MV-4-11 (cell line): ENCODE measurements around the gene COX7A2.
A peak's percentile ranks its signal among the peaks of the same experiment; 100 is the strongest.

Source experiments
- DNase-seq: peaks from one replicate; lab custom pipeline; 2025; lab: John Stamatoyannopoulos, UW

COX7A2 gene

GRCh38 chr6:75220357-75220756, 23.2 kb downstream of the COX7A2 start:
- DNase-seq = no peak

- DNase-seq = no peak
Observed at GRCh38 chr6:75219263-75219662, 24.3 kb downstream of the COX7A2 start.

DNA sequence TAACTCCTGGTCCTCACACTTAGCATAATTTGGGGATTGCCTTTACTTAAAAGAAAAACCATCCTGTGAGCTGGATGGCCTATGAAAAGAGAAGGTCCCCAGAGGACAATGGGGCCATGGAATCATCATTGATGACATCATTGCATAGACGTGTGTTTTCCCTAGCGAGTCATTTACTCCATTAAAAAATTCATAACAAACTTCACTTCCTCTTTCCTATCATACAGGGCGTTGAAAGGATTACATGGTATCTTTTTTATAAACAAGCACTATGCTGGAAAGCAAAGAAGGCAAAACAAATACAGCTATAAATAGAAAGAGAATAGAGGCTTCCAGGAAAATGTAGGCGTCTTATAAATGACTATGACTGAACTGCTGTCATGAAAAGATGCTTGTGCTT, 26.4 kb downstream of the COX7A2 start:
- peak; percentile 22 for DNase-seq

- DNase-seq = no peak
Observed at GRCh38 chr6:75215291-75215690, 28.3 kb downstream of the COX7A2 start.

DNA sequence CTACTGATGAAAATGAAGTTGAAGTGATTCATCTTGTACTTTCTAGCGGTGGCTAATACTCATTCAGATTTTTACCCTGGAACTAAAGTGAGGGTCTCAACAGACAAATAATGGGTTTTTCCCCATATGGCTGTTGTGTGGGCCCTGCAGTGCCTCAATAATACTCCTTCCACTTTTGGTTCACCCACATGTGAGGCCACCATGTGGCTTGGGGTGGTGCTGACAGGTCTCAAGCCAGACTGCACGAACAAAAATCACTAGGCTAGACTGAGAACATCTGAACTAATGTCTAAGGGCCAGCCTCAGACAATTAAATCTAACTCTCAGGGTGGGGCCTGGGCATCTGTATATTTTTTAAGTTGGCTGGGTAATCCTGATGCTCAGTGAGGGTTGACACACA, 29.9 kb downstream of the COX7A2 start:
- no peak for DNase-seq

DNA sequence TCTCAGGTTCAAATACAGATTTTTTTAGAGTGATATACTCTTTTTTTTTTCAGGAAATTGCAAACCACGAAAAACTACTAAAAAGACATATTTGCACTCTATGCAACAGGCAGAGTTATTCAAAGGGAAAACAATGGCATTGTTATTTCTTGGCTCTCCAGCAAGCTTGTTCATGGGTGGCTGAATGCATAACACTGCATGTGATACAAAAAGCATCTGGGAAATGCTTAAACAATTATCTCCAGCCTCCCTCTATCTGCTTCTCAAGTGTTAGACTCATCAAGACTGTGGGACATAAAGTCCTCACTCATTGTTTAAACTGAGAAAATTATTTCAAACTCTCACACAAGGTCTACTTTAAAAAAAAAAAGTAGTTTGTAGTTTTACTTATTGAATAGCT, 30.5 kb downstream of the COX7A2 start:
- no peak for DNase-seq

DNA sequence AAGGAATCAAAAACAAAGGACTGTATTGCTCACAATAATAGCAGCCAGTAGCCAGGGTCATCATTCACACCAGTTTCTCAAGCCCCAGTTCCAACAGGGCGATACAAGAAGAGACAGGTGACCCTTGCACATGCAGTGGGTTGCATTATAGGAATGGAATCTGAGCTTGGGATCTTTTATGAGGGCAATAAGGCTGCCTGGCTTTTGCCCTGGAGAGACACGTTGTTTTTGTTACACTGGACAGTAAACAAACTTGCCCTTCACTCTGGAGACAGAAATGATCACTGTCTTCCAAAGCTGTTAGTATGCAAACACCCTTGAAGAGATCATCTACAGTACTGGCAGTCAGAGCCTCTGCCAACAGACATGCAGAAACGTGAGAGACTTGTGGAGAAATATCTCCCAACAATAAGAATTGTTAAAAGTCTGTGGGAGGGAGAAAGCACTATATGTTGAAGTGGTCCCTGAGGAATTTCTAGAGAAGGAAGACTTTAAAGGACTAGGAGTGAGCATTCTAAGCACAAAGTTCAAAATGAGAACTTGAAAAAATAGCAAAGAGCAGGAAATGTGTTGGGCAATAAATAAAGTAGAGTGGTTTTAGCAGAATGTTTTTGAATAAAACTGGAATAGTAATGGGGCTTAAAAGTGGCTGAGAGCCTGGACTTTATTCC, 31.5 kb downstream of the COX7A2 start:
- no peak for DNase-seq

- DNase-seq = peak; percentile 47
Observed at GRCh38 chr6:75210885-75211739, 32.5 kb downstream of the COX7A2 start.

DNA sequence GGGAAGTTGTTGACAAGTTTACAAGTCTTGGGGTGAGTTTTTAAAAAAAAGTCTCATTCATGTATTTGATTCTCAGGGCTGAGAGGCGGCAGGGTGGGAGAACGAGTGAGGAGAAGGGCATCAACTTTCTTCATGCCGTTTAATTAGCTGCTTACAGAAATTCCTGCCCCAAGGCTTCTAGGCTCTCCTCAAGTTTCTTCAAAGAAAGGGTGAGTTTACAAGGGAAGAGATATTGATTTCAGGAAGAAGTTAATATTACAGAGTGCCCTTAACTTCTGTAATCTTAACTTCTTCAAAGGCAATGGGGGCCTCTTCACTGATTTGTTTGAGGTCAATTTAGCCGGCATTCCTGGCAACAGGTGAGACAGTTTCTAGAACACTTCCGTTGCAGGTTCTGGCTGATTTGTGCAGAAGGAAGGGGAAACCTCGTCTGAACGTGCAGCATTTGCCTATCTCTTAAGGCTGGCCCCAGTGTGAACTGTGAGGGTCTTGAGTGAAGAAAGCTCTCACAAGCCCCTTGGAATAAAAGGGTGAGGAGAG, 34.3 kb downstream of the COX7A2 start:
- DNase-seq = no peak

DNA sequence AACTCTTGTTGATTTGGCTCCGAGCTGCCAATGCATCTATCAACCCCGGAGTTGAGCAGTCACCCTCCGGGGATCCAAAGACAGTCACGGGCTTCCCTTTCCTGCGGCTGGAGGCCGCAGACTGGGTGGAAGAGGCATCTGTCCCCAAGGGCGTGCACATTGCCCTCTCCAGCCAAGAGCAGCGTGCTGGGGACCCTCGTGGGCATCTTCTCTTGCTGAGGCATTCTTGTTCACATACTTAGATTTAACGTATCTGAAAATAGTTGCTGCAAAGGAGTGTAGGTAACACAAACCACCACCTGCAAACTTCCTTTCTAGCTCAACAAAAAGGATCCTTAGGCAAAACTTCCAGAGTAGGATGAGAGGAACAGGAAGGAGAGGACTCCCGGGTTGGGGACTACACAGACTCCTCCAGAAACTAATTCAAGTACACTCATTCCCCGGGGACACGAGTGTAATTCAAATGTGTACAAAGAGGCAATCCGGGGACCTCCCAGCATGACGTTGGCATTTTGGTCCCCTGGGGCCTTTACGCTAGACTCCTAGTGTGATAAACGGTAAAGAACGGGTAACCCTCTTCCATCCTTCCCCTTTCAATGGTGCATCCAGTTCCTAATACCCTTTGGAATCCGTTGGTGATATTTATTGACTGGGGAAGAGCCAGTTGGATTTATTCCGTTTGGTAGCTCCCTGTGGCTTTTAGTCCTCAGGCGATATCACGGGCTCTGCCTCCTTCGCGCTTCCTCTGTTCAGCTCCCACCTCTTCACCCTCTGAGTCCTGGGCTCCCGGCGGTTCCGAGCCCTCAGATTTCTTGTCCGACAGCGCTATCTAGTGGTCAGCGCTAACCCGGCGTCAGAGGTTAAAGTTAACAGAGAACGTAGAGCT, 35.1 kb downstream of the COX7A2 start:
- peak; percentile 57 for DNase-seq

- DNase-seq = no peak
Observed at GRCh38 chr6:75206576-75207342, 36.8 kb downstream of the COX7A2 start.

DNA sequence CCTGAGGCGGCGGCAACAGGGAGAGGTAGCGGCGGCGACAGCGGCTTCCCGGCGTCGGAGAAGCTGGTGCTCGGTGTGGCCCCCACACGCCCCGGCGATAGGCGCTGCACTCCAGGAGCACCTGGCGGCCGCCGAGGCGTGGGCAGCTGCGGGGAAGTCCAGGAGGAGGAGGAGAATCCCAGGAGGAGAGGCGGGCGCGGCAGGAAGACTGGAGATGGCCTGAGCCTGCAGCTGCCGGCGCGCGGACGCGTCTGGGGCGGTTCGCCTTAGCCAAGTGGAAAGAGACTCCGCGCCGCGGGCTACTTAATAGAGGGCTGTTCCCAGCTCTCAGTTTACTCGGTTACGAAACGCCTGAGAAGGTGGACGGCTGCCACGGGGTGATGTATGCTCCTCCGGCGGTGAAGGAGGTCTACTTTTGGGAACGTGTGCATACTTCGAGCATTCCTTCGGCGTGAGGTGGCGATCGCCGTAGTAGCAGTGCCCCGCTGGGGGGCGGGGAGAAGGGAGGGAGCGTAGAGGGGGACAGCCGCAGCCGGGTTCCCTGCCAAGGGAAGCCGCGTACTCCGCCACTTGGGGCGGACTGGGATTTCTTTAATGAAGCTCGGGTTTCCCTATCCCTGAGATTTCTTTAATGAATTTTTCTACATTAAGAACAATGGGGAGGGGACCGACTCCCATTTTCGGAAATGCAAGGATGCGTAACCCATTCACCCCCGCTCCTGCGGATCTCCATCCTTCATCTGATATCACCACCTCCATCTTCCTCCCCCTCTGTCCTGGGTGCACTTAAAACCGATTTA, 37.6 kb downstream of the COX7A2 start, which contains the start of gene COL12A1:
Gene COL12A1, minus strand, starts transcription at position 278 of the 800 bp plus-strand sequence. CDS start 3,261 bp downstream, outside the sequence.
- no peak for DNase-seq

- DNase-seq = no peak
Observed at GRCh38 chr6:75204959-75205775, 38.4 kb downstream of the COX7A2 start.

DNA sequence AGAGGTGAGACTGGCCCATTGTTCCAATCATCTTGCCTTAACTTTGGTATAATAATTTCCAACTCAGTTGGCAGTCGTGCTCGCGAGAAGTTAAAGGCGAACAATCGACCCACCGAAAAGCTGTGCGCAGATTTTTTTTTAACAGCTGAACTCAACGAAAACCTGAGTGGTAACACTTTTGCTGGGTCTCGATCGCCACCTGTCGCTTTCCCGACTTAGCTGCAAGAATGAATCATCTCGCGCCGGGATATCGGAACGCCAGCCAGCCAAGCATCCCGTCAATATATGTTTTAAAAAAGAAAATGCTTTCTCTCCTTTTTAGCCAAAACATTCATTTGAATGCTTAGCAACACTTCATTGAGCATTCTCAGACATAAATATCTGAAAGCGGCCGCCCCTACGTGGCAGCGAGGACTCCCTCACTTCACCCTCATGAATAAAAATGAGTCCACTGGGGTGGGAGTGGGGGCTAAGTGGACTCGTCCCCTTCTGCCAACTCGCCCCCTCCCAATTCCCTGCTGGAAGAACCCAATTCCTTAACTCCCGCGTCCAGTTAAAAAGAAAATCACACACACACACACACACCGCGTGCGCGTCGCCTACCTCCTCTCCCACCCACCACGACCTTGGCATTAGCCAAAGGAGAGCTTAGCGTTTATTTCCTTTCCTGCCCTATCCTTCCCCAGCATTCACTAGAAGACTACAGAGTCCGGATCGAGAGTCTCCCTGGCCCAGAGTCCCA, 39.2 kb downstream of the COX7A2 start:
- peak; percentile 43 for DNase-seq

GRCh38 chr6:75203721-75204120, 39.9 kb downstream of the COX7A2 start:
- no peak for DNase-seq

GRCh38 chr6:75202676-75203131, 40.9 kb downstream of the COX7A2 start:
- DNase-seq = no peak

- no peak for DNase-seq
Observed at GRCh38 chr6:75201901-75202672, 41.5 kb downstream of the COX7A2 start.

- DNase-seq = no peak
Observed at GRCh38 chr6:75201021-75201420, 42.6 kb downstream of the COX7A2 start.
